Daoy (cell line): ENCODE results near the gene ZNF646. TPM values are rescaled to one million over a fixed set of nuclear protein-coding genes. Genes with fewer than 3 reads are reported as not detected.

Experiments
- DNase-seq: peaks from one replicate; pipeline ENCODE4 v3.0.0-alpha.2; 2015; ENCODE audit warnings: low read depth
- total RNA-seq: library from RNA; depleted of rRNA; stranded (reverse); fragments of >200 nt; shearing (Covaris generic); gene quantifications from 2 replicates; pipeline ENCODE4 v1.2.3, GENCODE V29; 2014; rRNA removed

ZNF646 gene, protein sequence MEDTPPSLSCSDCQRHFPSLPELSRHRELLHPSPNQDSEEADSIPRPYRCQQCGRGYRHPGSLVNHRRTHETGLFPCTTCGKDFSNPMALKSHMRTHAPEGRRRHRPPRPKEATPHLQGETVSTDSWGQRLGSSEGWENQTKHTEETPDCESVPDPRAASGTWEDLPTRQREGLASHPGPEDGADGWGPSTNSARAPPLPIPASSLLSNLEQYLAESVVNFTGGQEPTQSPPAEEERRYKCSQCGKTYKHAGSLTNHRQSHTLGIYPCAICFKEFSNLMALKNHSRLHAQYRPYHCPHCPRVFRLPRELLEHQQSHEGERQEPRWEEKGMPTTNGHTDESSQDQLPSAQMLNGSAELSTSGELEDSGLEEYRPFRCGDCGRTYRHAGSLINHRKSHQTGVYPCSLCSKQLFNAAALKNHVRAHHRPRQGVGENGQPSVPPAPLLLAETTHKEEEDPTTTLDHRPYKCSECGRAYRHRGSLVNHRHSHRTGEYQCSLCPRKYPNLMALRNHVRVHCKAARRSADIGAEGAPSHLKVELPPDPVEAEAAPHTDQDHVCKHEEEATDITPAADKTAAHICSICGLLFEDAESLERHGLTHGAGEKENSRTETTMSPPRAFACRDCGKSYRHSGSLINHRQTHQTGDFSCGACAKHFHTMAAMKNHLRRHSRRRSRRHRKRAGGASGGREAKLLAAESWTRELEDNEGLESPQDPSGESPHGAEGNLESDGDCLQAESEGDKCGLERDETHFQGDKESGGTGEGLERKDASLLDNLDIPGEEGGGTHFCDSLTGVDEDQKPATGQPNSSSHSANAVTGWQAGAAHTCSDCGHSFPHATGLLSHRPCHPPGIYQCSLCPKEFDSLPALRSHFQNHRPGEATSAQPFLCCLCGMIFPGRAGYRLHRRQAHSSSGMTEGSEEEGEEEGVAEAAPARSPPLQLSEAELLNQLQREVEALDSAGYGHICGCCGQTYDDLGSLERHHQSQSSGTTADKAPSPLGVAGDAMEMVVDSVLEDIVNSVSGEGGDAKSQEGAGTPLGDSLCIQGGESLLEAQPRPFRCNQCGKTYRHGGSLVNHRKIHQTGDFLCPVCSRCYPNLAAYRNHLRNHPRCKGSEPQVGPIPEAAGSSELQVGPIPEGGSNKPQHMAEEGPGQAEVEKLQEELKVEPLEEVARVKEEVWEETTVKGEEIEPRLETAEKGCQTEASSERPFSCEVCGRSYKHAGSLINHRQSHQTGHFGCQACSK (N-terminal part only)
- total RNA-seq = 6.0 and 6.3 TPM in 2 replicates

DNA sequence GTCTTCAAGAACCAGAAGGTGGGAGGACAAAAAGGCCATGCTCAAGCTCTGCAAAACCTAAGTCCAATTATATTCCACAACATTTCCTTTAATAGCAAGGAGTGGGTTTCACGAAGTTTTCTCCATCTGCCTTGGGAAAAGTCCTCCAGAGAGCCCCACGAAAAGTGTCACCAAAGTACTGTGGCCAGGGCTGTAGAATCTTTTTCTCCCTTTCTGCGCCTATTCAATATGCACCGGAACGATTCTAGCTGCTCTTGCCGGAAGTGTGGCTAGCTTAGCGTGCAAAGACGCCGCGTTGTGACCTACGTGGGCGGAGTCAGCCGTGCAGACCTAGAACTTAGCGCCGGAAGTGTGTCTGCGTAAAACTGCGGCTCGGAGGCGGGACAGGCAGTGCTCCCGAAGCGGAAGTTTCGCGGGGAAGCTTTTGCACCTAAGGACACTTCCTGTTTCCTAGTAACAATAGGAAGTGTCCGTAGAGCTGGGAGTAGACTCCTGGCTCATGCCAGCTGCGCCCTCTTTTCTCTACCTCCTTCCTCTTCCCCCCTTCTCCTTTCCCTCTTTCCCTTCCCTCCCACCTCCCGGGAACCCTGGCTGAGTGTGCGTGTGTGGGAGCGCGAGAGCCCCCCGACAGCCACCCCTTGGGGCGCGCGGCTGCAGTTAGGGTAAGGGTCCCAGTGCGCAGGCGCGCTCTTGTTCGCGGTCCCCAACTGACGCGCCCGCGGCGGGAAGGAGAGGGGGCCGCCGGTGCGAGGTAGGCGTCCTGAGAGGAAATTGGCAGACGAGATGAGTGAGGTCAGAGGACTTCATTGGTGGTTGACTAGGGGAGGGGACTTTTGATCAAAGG, at the start of gene ZNF646, which contains the start of gene ZNF668:
Gene ZNF646, plus strand, starts transcription at position 453 of the 844 bp plus-strand sequence. CDS start 1,903 bp downstream, outside the sequence.
Gene ZNF668, minus strand, starts transcription at position 271 of the 844 bp plus-strand sequence. CDS start 9,781 bp downstream, outside the sequence.
- DNase-seq = peak; percentile 99

DNA sequence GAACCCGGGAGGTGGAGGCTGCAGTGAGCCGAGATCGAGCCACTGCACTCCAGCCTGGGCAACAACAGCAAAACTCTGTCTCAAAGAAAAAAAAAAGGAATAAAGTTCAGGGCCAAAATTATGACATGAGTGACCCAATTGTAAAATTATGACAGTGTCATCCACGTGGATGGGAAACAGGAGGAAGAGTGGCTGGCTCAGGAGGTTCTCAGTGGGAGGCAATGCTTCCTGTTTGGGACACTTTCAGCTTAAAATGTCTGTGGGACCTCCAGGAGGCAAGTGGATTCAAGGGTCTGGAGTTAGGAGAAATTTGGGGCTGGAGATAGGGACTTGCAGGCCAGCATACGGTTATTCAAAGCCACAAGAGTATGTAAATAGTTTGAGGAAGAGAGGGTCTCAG, 48.9 kb upstream of the ZNF646 start:
- DNase-seq = no peak

DNA sequence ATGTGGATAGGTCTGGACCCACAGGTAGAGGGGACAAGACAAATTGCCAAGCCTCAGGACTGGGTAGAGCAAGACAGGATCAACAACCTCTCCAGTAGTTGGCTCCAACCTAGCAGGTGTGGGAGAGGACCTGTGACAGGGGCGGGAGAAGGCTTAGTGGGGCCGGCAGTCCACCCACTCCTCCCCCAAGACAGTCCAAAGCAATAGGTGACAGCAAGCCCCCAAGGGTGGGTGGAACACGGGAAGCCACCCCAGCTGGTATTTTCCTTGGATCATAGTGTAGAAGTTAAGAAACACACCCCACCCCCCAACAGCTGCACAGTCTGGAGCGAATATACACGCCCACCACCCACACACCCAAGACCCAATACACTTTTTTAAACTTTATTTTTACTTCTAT, 45.0 kb upstream of the ZNF646 start:
- DNase-seq = no peak

DNA sequence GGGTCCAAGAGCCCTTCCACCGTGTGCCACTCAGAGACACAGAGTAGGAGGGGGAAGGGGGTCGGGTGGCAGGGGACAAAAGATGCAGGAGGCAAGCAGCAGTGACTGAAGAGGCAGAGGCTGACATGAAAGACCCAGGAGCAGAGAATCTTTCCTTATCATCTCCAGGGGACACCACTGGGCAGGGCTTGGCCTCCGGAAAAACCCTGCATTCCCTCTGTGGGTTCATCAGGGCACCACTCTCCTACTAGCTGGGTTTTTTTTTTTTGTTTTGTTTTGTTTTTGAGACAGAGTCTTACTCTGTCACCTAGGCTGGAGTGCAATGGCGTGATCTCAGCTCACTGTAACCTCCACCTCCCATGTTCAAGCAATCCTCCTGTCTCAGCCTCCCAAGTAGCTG, 42.9 kb upstream of the ZNF646 start:
- no peak for DNase-seq

DNA sequence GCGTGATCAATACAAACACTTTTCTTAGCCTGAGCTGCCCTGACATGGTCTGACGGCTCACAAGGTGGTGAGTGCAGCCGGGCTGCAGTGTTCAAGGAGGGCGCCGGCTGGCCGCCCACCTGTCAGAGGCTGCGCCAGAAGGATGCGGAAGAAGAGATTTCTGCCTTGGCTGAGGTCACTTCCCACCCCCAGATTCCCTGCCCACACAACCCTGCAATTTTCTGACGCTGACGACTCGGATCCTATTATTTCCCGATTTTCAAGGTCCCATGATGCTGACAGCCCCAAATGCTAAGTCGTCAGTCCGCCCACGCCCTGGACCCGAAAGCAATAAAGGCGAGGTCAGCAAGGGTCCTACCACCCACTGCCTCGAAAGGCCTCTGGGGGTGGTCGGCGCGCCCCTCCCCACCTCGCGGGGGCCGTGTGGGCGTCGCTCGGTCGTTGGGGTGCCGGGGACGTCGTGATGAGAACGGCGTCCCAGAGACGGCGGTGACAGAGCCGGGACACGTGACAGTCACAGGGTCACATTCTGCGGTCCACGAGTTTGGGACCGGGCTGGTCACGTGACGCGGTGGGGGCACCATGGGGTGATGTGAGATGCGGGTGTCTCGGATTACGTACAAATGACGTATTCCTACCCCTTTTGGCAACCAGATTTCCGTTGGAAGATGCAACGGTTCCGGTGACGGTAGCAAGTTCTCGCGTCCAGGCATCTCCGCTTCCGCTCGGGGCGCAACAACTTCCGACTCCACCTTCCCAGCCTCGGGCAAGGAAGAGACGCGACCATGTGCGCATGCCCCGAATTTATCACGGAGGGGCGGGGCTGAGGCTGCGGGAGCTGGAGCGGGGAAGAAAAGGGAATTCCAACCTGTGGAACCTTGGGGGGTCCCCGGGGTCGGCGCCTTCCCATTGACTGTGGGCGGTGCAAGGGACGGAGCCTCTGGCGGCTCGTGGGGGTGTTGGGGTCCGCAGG, 41.2 kb upstream of the ZNF646 start, which contains the start of gene STX4:
Gene STX4, plus strand, starts transcription at position 823 of the 973 bp plus-strand sequence. CDS start 248 bp downstream, outside the sequence.
- peak; percentile 95 for DNase-seq

DNA sequence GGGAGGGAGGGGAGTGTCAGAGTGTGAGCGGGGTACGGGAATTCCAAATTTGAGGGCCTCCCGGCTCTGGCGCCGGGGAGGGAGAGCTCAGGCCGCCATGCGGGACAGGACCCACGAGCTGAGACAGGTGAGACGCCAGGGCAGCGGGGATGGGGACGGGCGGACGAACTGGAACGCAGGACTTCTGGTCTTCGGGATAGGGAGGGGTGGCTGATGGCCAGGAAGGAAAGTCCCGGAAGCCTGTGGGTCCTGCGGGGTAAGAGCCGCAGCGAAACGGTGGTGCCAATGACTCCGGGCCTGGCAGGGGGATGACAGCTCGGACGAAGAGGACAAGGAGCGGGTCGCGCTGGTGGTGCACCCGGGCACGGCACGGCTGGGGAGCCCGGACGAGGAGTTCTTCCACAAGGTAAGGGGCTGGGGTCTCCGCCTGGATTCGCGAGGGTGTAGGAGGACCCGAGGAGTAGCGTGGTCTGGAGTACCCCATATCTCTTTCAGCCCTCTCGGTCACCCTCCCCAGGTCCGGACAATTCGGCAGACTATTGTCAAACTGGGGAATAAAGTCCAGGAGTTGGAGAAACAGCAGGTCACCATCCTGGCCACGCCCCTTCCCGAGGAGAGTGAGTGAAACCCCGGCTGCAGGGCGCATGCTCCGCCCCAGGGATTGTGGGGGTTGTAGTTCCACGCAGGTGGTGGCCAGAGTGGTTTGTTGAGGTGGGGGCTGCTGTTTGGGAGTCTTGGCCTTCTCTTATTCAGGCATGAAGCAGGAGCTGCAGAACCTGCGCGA, 40.3 kb upstream of the ZNF646 start:
- DNase-seq = peak; percentile 87

DNA sequence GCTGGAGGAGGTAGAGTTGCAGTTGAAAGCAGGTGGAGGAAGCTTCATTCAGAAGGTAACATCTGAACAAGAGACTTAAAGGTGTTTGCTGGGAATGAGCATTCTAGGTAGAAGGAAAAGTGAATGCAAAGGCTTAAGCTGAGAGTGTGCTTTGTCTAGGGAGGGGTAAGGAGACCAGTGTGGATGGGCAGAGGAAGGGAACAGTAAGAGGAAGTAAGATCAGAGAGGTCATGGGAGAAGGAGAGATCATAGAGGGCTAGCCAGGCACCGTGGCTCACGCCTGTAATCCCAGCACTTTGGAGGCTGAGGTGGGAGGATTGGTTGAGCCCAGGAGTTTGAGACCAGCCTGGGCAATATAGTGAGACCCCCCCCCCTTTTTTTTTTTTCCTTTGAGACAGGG, 37.5 kb upstream of the ZNF646 start:
- no peak for DNase-seq

DNA sequence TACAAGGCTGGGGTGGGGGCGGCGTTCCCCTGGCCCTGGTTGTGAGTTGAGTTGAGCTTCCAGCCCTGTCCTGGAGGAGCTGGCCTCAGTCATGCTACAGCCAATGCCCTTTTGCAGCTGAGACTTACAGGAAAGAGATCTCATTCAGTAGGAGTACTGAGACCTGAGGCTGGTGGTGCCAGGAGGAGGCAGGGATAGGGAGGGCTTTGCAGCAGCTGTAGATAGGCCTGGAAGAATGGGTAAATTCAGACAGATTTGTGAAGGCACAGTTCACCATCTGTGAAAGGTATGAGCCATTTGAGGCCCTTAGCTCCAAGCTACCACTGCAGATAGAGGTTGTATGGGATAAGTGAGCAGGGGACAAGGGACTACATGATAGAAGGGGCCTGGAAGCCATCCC, 35.2 kb upstream of the ZNF646 start:
- DNase-seq = no peak

DNA sequence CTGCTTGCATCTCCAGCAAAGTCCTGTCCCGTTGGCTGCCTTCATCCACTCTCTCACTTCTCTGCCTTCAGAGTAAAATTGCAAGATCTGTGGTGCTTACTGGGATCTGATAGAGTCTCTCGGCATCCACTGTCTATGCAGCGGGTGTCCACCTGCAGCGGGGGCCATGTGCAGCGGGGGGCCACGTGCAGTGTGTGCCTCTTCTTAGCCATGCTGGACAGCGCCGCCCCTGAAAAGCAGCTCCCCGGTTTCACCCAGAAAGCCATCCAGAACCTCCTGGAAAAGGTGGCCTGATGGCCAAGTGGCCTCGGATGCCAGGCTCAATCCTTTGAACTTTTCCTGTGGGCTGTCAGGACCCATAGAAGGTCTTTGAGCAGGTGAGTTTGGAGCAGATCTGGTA, 31.4 kb upstream of the ZNF646 start:
- no peak for DNase-seq

DNA sequence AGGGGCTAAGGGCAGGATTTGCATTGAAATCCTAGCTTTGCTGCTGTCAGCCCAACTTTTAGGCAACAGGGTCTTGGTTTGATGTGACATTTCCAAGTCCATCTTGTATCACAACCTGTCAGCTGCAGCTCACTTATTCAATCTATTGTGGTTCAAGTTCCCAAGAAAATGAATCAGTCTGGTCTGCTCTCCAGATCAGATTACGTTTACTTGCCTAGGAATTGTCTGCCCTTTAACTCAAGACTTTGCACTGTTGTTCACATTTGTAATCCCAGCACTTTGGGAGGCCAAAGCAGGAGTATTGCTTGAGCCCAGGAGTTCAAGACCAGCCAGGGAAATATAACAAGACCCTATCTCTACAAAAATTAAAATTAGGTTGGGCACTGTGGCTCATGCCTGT, 30.9 kb upstream of the ZNF646 start:
- DNase-seq = no peak

DNA sequence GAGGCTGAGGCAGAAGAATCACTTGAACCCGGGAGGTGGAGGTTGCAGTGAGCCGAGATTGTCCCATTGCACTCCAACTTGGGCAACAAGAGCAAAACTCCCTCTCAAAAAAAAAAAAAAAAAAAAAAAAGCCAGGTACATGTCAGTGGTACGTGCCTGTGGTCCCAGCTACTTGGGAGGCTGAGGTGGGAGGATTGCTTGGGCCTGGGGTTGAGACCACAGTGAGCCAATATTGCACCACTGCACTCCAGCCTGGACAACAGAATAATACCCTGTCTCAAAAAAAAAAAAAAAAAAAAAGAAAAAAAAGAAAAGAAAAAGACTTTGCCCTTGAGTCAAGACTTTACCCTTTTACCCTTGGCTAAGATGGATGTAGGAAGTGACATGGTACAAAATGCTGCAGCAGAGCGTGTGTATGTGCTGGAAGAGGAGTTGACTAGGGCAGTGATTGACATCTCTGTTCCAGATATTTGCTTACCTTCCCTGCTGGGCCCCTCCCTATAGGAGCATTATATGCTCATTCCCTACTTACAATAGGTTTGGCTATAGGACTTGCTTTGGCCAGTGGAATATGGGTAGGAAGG, 30.2 kb upstream of the ZNF646 start:
- no peak for DNase-seq

DNA sequence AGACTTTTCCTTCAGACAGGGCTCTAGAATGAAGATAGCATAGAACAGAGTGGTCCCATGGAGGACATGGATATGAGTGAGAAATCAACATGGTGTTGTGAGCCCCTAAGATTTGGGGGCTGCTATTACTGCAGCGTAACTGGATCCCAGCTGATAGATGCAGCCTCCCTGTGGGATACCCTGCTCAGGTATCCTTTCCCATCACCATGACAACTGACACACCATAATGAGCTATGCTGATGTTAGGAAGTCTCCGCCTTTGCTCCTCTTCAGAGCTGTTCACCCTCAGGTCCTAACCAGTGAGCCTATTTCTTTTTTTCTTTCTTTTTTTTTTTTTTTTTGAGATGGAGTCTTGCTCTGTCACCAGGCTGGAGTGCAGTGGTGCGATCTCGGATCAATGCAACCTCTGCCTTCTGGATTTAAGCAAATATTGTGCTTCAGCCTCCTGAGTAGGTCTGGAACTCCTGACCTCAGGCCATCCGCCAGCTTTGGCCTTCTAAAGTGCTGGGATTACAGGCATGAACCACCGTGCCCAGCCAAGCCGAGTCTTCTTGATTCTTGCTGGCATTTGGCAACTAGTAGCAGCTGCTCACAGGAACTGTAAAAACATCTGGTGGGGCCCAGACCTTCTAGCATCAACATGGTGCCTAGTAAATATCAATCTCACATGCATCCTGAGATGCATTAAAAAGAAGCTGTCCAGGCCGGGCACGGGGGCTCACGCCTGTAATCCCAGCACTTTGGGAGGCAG, 23.8 kb upstream of the ZNF646 start:
- no peak for DNase-seq

DNA sequence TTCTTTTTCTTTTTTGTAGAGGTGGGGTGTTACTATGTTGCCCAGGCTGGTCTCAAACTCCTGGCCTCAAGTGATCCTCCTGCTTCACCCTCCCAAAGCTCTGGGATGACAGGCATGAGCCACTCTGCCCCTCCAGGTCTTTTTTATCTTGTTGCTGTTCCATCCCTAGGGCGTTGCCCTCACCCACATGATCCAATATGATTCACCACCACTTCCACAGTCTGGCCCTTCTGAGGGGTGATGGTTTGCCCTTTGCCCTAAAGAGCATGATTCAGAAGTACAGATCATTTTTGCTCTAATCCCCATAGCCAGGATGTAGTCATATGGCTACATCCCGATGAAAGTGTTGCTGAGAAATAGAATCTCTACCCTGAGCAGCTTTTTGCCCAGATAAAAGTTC, 22.1 kb upstream of the ZNF646 start:
- DNase-seq = peak; percentile 94

DNA sequence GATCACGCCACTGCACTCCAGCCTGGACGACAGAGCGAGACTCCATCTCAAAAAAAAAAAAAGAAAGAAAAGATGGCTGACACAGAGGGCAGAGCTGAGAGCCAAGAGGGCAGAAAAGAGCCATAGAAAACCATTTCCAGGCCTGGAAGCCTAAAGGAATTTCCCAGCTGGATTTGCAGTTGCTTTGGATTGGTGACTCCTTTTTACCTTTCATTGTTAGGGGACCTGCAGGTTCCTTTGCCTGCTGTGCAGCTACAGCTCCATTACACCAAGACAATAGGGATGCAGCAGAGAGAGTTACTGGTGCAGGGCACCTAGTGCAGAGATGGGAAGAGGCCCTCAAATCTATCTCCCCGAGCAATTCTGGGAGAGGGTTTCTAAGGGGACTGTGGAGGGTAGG, 18.6 kb upstream of the ZNF646 start:
- no peak for DNase-seq

DNA sequence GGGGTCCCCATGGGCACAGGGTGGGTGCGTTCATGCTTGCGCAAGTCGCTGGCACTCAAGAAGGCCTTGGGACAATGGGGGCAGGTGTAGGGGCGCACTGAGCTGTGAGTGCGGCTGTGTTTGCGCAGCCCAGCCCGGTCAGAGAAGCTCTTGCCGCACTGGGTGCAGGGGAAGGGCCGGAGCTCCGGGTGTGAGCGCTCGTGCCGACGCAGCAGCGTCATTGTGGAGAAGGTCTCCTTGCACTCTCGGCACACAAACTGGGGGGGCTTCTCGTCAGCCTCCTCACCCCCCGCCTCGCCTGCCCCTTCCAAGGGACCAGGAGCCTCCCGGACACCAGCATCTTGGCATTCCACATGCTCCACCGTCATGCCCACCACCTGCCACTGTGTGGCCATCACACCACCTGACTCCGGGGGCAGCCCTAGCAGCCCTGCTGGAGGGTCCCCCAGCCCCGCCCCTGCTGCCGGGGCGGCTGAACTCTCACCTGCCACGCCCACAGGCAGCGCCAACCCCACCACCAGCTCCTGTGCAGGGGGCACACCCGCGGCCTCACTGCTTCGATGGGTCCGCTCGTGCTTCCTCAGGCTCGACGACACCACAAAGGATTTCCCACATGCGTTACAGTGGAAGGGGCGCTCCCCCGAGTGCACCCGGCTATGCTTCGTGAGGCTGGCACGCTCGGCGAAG, 13.0 kb upstream of the ZNF646 start:
- DNase-seq = no peak

DNA sequence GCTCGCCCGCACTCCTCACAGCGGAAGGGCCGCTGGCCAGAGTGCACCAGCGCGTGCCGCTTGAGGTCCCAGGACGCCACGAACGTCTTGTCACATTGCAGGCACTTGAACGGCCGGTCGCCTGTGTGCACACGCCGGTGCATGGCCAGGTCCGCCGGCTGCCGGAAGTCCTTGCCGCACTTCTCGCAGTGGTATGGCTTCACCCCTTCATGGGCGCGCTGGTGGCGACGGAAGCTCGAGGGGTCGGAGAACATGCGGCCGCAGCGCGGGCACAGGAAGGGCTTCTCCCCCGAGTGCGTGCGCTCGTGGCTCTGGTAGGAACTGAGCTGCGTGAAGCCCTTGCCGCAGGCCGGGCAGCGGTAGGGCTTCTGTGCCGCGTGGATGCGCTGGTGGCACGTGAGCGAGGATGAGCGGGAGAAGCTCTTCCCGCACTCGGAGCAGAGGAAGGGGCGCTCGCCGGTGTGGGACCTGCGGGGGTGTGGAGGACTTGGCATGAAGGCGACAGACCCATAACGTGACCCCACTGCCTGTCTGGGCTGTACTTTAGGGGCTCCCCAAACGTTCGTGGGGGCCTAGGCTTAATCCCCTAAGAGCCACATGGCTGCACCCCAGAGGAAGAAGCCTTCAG, 12.3 kb upstream of the ZNF646 start:
- no peak for DNase-seq

DNA sequence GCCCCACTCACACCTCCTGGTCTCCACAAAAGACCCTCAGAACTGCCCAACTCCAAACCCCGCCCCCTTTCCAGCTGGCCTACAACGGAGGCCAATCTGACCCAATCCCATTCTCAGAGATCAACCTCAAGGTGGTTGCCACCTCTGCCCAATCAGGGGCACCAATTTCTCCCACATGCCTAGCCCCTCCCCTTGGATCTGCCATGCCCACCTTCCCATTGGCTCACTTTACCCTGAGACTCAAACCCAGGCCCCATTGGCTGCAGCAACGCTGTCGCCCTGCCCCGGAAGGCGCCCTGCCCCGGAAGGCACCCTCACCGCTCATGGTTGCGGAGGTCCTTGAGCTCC, 10.8 kb upstream of the ZNF646 start:
- no peak for DNase-seq
